ENCODE measurements around the gene RNF130.

DNA sequence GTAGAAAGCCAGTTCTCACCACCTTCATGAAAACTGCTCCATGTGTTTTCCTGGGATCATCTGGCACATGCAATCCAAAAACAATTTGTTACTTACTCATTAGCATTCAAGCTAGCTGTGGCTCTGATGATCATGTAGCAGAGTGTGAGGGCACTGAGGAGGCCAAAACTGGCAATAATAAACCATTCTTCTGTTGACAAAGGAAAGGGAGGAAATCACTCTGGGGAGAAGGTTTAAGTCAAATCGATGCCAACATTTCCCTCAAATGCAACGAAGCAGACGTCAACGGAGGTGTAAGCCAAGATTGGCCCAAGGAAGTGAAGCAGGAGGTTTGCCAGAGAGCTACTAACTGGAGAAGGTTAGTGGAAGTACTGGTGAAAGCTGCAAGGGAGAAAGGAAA lies 108.2 kb downstream of the RNF130 start:
- TF ChIP-seq EZH2phosphoT487 (IDR thresholded peaks at IDR 0.05) (no peak), EZH2 (IDR thresholded peaks at IDR 0.05) (no peak)
- TF ChIP-seq, protein P1, sequence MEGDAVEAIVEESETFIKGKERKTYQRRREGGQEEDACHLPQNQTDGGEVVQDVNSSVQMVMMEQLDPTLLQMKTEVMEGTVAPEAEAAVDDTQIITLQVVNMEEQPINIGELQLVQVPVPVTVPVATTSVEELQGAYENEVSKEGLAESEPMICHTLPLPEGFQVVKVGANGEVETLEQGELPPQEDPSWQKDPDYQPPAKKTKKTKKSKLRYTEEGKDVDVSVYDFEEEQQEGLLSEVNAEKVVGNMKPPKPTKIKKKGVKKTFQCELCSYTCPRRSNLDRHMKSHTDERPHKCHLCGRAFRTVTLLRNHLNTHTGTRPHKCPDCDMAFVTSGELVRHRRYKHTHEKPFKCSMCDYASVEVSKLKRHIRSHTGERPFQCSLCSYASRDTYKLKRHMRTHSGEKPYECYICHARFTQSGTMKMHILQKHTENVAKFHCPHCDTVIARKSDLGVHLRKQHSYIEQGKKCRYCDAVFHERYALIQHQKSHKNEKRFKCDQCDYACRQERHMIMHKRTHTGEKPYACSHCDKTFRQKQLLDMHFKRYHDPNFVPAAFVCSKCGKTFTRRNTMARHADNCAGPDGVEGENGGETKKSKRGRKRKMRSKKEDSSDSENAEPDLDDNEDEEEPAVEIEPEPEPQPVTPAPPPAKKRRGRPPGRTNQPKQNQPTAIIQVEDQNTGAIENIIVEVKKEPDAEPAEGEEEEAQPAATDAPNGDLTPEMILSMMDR (IDR thresholded peaks at IDR 0.05) = no peak
